ENCODE data around the gene SGIP1. TPM values are rescaled to one million over a fixed set of nuclear protein-coding genes. Genes with fewer than 3 reads are reported as not detected.

Gene SGIP1
- total RNA-seq, 3 donors from 2014 or later: 0.65 to 7.3 (median 0.93) TPM

- Histone ChIP-seq H3K9me3 (no peaks in the 10 kb centered on the region), H3K36me3 (ENCODE audit: low read depth) (no peaks in the 10 kb centered on the region), H3K4me1 (ENCODE audit: low read depth) (no peaks in the 10 kb centered on the region), H3K4me3 (no peak overlapping the region)
- intact Hi-C loops (cut with DNase I, micrococcal nuclease): no loop called here
- ATAC-seq: no peak
- no peak for DNase-seq
- no peak for TF ChIP-seq CTCF (IDR thresholded peaks at IDR 0.05)
Measured at GRCh38 chr1:66521721-66522365, 12.1 kb upstream of the SGIP1 start.

- ATAC-seq (no peak), DNase-seq (no peak)
- intact Hi-C loops (cut with DNase I, micrococcal nuclease): no loop called here
- H3K4me3 ChIP-seq: no peak overlapping the region
- no peak for TF ChIP-seq CTCF (IDR thresholded peaks at IDR 0.05)
- no peaks in the 10 kb centered on the region for H3K9me3 ChIP-seq
- H3K4me1 ChIP-seq (ENCODE audit: low read depth): no peaks in the 10 kb centered on the region
- no peaks in the 10 kb centered on the region for H3K36me3 ChIP-seq (ENCODE audit: low read depth)
Measured at GRCh38 chr1:66523562-66523961, 10.4 kb upstream of the SGIP1 start.

DNA sequence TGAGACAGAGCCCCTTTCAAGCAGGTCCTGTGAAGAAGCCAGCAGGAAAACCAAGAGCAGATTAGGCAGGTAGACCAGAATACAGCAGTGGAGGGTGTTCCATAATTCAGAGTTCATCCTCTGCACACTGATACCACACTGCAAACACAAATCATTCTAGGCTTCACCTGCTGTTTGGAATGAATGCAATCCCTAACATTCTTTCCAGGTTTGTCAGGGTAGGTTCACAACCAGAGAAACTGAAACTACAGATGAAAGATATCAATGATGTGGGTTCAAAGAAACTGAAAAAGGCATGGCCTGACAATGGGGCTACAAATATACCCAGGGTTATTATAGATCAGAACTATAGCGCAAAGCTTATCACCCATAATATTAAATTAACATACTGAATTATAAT, 8.9 kb upstream of the SGIP1 start:
- Histone ChIP-seq H3K4me1 (ENCODE audit: low read depth) (no peaks in the 10 kb centered on the region), H3K36me3 (ENCODE audit: low read depth) (no peaks in the 10 kb centered on the region), H3K9me3 (no peaks in the 10 kb centered on the region), H3K4me3 (no peak overlapping the region)
- DNase-seq (no peak), ATAC-seq (no peak)
- no peak for TF ChIP-seq CTCF (IDR thresholded peaks at IDR 0.05)
- intact Hi-C loops (cut with DNase I, micrococcal nuclease): no loop called here

DNA sequence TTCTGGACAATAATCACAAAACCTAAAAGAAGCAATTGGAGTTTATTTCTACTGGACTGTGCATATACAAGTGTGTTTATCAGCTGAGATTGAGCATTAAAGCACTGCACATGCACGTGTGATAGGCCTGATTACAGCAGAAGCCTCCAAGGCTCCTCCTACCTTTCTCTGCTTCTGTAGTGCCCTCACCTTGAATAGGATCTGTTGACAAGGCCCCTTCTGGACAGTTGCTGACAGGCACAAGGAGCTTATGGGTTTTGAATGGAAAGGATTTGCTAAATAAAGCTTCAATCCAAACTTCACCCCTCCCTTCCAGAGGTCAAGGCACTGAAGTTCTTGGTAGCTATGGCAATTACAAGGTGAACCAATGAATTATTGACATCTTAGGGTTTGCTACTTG, 7.9 kb upstream of the SGIP1 start:
- DNase-seq (no peak), ATAC-seq (no peak)
- H3K4me3 ChIP-seq: no peak overlapping the region
- no peaks in the 10 kb centered on the region for H3K4me1 ChIP-seq (ENCODE audit: low read depth)
- no peaks in the 10 kb centered on the region for H3K9me3 ChIP-seq
- intact Hi-C loops (cut with DNase I, micrococcal nuclease): no loop called here
- H3K36me3 ChIP-seq (ENCODE audit: low read depth): no peaks in the 10 kb centered on the region
- TF ChIP-seq CTCF (IDR thresholded peaks at IDR 0.05): no peak

DNA sequence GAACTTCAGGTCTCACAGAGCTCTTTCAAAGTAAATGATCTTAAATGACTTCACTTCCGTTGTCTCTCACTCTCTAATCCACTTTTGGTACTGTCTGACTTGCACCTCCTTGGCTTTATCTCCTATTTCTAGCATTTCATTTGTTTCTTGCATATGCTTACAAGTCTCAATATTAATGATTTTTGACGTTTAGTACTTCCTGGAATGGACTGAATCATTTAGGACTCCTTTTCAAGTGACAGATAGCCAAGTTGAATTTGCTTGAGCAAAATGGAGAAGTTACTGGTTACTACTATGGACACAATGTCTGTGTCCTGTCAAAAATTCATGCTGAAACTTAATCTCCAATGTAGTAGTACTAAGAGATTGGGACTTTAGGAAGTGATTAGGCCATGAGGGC, 7.0 kb upstream of the SGIP1 start:
- Histone ChIP-seq H3K36me3 (ENCODE audit: low read depth) (no peaks in the 10 kb centered on the region), H3K4me3 (no peak overlapping the region), H3K9me3 (no peaks in the 10 kb centered on the region), H3K4me1 (ENCODE audit: low read depth) (no peaks in the 10 kb centered on the region)
- intact Hi-C loops (cut with DNase I, micrococcal nuclease): no loop called here
- ATAC-seq: no peak
- TF ChIP-seq CTCF (IDR thresholded peaks at IDR 0.05): no peak
- DNase-seq: no peak

DNA sequence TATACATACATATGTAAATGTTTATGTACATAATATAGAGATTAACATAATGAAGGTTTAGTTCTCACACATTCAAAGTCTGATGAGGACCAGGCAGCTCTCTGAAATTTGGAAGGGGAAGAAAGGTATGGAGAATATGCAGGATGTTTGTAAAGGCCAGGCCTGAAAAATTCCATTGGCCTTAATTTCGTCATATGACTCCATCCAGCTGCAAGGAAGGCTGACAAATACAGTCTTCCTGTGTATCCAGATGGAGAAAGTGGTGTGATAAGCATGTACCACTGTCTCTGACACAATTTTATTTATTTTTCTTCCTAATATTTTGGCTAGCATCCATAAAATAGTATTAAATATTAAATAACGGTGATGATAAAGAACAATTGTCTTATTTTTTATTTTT, 6.3 kb upstream of the SGIP1 start:
- Histone ChIP-seq H3K4me1 (ENCODE audit: low read depth) (no peaks in the 10 kb centered on the region), H3K36me3 (ENCODE audit: low read depth) (no peaks in the 10 kb centered on the region), H3K9me3 (no peaks in the 10 kb centered on the region), H3K4me3 (no peak overlapping the region)
- no peak for DNase-seq
- no peak for ATAC-seq
- intact Hi-C loops (cut with DNase I, micrococcal nuclease): no loop called here
- no peak for TF ChIP-seq CTCF (IDR thresholded peaks at IDR 0.05)

Data from mucosa of descending colon (tissue), 3 donors.